SJCRH30 (cell line): Measurements from ENCODE around the gene RPL36. TPM values are rescaled to one million over a fixed set of nuclear protein-coding genes. Genes with fewer than 3 reads are reported as not detected.
A peak's percentile ranks its signal among the peaks of the same experiment; 100 is the strongest.
"Not testable (repeated sequence)": the region's sequence is repeated elsewhere in the genome, so short reads cannot be mapped to it uniquely, and the experiment has no call there.

ENCODE experiments used
- DNase-seq, 2 experiments: peaks; one replicate each; pipeline ENCODE4 v3.0.0-alpha.2; 2015 to 2020
- H3K27ac ChIP-seq: fragments of 250-450 bp; sonication (Bioruptor Pico); 2 replicates; pipeline ENCODE4 v1.5.1; 2020; ENCODE audit warnings: mild to moderate bottlenecking, moderate library complexity
- H3K27me3 ChIP-seq: fragments of 250-450 bp; sonication (Bioruptor Pico); 2 replicates; pipeline ENCODE4 v1.5.1; 2020; ENCODE audit warnings: mild to moderate bottlenecking, moderate library complexity
- H3K36me3 ChIP-seq: fragments of 250-450 bp; sonication (Bioruptor Pico); 2 replicates; pipeline ENCODE4 v1.5.1; 2020; ENCODE audit warnings: mild to moderate bottlenecking, moderate library complexity
- H3K4me1 ChIP-seq: fragments of 250-450 bp; sonication (Bioruptor Pico); 2 replicates; pipeline ENCODE4 v1.5.1; 2020; ENCODE audit warnings: mild to moderate bottlenecking, moderate library complexity
- H3K4me3 ChIP-seq: fragments of 250-450 bp; sonication (Bioruptor Pico); 2 replicates; pipeline ENCODE4 v1.5.1; 2020; ENCODE audit warnings: mild to moderate bottlenecking, moderate library complexity
- H3K9me3 ChIP-seq: fragments of 250-450 bp; sonication (Bioruptor Pico); replicated peaks from 2 replicates; pipeline ENCODE4 v1.5.1; 2020; ENCODE audit warnings: mild to moderate bottlenecking, moderate library complexity
- total RNA-seq: library from RNA; depleted of rRNA; stranded (reverse); fragments of >200 nt; shearing (Covaris generic); gene quantifications from 2 replicates; pipeline ENCODE4 v1.2.3, GENCODE V29; 2014

Gene RPL36
- total RNA-seq, 1 experiment from 2014 or later, result 510 TPM

- peaks cover 32% of the 10 kb centered on the region for H3K4me1 ChIP-seq
Observed at GRCh38 chr19:5679289-5680083, 10.6 kb upstream of the RPL36 start.

DNA sequence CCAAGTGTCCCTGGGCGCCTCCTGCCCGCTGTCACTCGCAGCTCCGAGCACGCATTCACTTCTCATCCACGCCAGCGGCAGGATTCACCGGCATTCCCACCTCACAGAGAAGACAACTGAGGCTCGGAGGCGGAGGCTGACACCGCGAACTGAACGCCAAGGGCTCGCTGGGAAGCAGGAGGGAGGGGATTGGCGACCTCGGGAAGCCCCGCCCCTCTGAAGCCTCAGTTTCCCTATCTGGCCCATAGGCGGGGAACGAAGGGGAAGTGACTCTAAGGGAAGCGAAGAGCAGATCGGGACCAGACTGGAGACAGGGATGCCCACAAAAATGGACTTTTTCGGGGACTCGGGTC, 10.0 kb upstream of the RPL36 start:
- no peaks in the 10 kb centered on the region for H3K9me3 ChIP-seq
- peak overlapping the region; percentile 88 for H3K4me3 ChIP-seq
- no peak for DNase-seq
- peak overlapping the region; percentile 65 for H3K27ac ChIP-seq
- peaks cover 26% of the 10 kb centered on the region for H3K4me1 ChIP-seq
- H3K36me3 ChIP-seq, result no peaks in the 10 kb centered on the region
- H3K27me3 ChIP-seq, result no peaks in the 10 kb centered on the region

More at GRCh38 chr19:5679289-5680083, 10.6 kb upstream of the RPL36 start:
- H3K36me3 ChIP-seq, result no peaks in the 10 kb centered on the region
- H3K27me3 ChIP-seq, result no peaks in the 10 kb centered on the region
- peak overlapping the region; percentile 65 for H3K27ac ChIP-seq
- H3K4me3 ChIP-seq, result peak overlapping the region; percentile 88
- DNase-seq, result no peak
- H3K9me3 ChIP-seq, result no peaks in the 10 kb centered on the region

- Histone ChIP-seq H3K36me3 (no peaks in the 10 kb centered on the region), H3K4me3 (peak within 1 kb of the TSS; percentile 88), H3K9me3 (no peaks in the 10 kb centered on the region), H3K4me1 (peaks cover 19% of the 10 kb centered on the region), H3K27me3 (no peaks in the 10 kb centered on the region), H3K27ac (peak within 1 kb of the TSS; percentile 65)
- peak; percentile 98 to 99 for DNase-seq
Observed at GRCh38 chr19:5680437-5681368, 9.4 kb upstream of the RPL36 start, which contains the start of the genes HSD11B1L and MICOS13. Gene HSD11B1L (plus strand): TSS chr19:5681027. CDS start chr19:5684833, 3,806 bp downstream. Gene MICOS13 (minus strand): TSS chr19:5680516. CDS start chr19:5680486, 30 bp downstream.

DNA sequence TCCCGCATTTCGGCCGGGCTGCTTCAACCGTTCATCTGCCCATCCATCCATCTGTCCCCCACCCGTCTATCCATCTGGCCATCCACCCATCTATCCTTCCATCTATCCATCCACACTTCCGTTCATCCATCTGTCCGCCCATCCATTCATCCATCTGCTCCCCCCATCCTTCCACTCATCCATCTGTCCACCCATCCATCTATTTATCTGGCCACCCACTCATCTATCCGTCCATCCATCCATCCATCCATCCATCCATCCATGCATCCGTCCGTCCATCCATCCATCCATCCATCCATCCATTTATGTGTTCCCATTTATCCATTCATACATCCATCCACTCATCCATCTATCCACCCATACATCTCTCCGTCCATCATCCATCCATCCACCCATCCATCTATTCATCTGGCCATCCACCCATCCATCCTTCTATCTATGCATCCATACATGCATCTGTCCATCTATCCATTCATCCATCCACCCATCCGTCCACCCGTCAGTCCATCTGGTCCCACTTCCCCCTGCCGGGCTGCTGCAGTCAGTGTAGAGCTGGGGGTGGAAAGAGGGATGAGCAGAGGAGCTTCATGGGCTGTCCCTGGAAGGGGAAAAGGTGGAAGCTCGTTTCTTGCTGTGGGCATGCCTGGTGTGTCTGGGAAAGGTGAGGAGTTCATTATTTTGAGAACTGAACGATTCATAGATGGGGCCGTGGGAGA, 8.5 kb upstream of the RPL36 start:
- Histone ChIP-seq H3K27ac (no peak overlapping the region), H3K36me3 (no peaks in the 10 kb centered on the region), H3K4me1 (peaks cover 11% of the 10 kb centered on the region), H3K27me3 (no peaks in the 10 kb centered on the region), H3K4me3 (peak overlapping the region; percentile 88), H3K9me3 (no peaks in the 10 kb centered on the region)
- DNase-seq, result no peak

- Histone ChIP-seq H3K4me1 (peaks cover 7% of the 10 kb centered on the region), H3K36me3 (no peaks in the 10 kb centered on the region), H3K27me3 (no peaks in the 10 kb centered on the region), H3K27ac (no peak overlapping the region), H3K9me3 (no peaks in the 10 kb centered on the region), H3K4me3 (no peak overlapping the region)
- DNase-seq, result no peak
Observed at GRCh38 chr19:5682107-5682482, 8.0 kb upstream of the RPL36 start.

DNA sequence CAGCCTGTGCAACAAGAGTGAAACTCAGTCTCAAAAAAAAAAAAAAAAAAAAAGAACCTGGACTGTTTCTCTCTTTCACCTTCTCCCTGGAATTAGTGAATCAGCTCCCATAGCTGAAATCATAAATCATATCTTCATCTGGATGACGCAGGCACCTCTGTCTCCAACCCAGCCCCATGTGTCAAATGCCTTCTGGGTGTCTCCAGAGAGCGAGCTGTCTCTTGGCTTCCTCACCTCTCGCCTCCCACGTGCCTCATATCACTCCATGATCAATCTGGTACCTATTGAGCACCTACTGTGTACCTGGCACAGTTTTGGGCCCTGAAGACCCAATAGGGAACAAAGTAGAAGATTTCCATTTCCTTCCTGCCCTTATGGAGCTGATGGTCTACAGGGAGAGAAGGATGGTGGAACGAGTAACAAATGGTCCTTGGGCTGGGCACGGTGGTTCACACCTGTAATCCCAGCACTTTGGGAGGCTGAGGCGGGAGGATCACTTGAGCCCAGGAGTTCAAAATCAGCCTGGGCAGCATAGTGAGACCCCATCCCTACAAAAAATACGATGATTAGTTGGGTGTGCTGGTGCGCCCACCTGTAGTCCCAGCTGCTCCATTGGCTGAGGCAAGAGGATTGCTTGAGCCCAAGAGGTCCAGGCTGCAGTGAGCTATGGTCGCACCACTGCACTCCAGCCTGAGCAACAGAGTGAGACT, 6.8 kb upstream of the RPL36 start:
- Histone ChIP-seq H3K4me3 (no peak overlapping the region), H3K27me3 (no peaks in the 10 kb centered on the region), H3K27ac (no peak overlapping the region), H3K36me3 (no peaks in the 10 kb centered on the region), H3K9me3 (no peaks in the 10 kb centered on the region), H3K4me1 (no peaks in the 10 kb centered on the region; the same call in 1 of the 2 replicates)
- DNase-seq, result no peak

GRCh38 chr19:5684694-5685430, 5.2 kb upstream of the RPL36 start:
- DNase-seq, result no peak
- H3K27me3 ChIP-seq, result no peaks in the 10 kb centered on the region

DNA sequence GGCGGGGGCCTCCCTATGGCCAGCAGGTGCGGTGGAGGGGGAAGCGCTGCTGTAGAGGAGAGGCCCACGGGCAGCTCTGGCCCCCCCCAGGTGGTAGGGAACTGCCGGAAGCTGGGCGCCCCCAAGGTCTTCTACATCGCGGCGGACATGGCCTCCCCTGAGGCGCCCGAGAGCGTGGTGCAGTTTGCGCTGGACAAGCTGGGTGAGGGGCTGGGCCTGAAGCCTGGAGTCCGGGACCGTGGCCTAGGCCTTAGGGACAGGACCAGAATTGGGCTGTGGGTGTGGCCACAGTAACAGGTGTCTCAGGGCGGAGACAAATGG, 3.8 kb upstream of the RPL36 start:
- H3K4me1 ChIP-seq, result no peaks in the 10 kb centered on the region; the same call in 1 of the 2 replicates
- H3K27ac ChIP-seq, result no peak overlapping the region
- peak overlapping the region; percentile 71 for H3K4me3 ChIP-seq
- DNase-seq, result no peak
- no peaks in the 10 kb centered on the region for H3K9me3 ChIP-seq
- peaks cover 10% of the 10 kb centered on the region for H3K36me3 ChIP-seq
- H3K27me3 ChIP-seq, result no peaks in the 10 kb centered on the region

More at GRCh38 chr19:5684694-5685430, 5.2 kb upstream of the RPL36 start:
- no peaks in the 10 kb centered on the region; the same call in 1 of the 2 replicates for H3K4me1 ChIP-seq
- no peaks in the 10 kb centered on the region for H3K9me3 ChIP-seq
- H3K27ac ChIP-seq, result no peak overlapping the region
- H3K4me3 ChIP-seq, result no peak overlapping the region
- H3K36me3 ChIP-seq, result no peaks in the 10 kb centered on the region

GRCh38 chr19:5686647-5687359, 3.3 kb upstream of the RPL36 start:
- H3K4me1 ChIP-seq, result no peaks in the 10 kb centered on the region; the same call in 1 of the 2 replicates
- H3K4me3 ChIP-seq, result peak overlapping the region; percentile 71
- no peaks in the 10 kb centered on the region for H3K27me3 ChIP-seq
- H3K36me3 ChIP-seq, result peaks cover 15% of the 10 kb centered on the region
- peak overlapping the region; percentile 28 for H3K27ac ChIP-seq
- peak; percentile 97 to 99 for DNase-seq
- no peaks in the 10 kb centered on the region for H3K9me3 ChIP-seq

DNA sequence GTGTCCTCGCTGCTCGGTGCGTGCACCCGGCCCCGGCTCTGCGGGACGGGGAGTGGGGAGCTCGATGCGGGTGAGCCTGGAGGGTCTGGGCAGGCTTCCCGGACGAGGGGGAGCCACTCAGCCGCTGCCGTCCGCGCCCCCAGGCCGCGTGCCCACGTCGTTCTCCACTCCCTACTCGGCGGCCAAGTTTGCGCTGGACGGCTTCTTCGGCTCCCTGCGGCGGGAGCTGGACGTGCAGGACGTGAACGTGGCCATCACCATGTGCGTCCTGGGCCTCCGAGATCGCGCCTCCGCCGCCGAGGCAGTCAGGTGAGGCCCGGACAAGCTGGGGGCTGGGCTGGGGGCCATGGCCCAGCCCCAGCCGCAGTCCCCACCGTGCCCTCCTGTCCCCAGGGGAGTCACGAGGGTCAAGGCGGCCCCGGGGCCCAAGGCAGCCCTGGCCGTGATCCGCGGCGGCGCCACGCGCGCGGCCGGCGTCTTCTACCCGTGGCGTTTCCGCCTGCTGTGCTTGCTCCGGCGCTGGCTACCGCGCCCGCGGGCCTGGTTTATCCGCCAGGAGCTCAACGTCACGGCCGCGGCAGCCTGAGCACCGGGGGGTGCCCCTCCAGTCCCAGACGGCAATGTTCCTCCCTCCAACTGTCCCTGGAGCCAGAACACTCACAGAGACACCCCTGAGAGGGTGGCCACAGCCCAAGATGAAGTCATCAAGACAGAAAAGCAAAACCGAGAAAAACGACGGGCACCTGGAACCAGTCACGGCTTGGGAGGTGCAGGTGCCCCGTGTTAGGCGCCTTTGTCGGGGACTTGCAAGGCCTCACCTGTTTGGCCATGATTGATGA, 2.5 kb upstream of the RPL36 start:
- Histone ChIP-seq H3K27me3 (no peaks in the 10 kb centered on the region), H3K4me1 (no peaks in the 10 kb centered on the region; the same call in 1 of the 2 replicates), H3K4me3 (peak overlapping the region; percentile 71), H3K27ac (no peak overlapping the region), H3K9me3 (no peaks in the 10 kb centered on the region), H3K36me3 (peaks cover 22% of the 10 kb centered on the region)
- DNase-seq, result no peak

GRCh38 chr19:5688262-5688881, 1.7 kb upstream of the RPL36 start:
- H3K36me3 ChIP-seq, result peaks cover 30% of the 10 kb centered on the region
- DNase-seq, H3K4me3 ChIP-seq, H3K27ac ChIP-seq, H3K27me3 ChIP-seq, H3K4me1 ChIP-seq, H3K9me3 ChIP-seq: not testable (repeated sequence)
